ENCODE measurements around the gene ARL13B. TPM values are rescaled to one million over a fixed set of nuclear protein-coding genes. Genes with fewer than 3 reads are reported as not detected.
"Not testable (repeated sequence)": the region's sequence is repeated elsewhere in the genome, so short reads cannot be mapped to it uniquely, and the experiment has no call there.

Gene ARL13B
- total and polyA plus RNA-seq, 2 donors (not counting 3 experiments of a cell fraction or from before 2014, with no cell fraction given), result 3.8 to 8.6 TPM

DNA sequence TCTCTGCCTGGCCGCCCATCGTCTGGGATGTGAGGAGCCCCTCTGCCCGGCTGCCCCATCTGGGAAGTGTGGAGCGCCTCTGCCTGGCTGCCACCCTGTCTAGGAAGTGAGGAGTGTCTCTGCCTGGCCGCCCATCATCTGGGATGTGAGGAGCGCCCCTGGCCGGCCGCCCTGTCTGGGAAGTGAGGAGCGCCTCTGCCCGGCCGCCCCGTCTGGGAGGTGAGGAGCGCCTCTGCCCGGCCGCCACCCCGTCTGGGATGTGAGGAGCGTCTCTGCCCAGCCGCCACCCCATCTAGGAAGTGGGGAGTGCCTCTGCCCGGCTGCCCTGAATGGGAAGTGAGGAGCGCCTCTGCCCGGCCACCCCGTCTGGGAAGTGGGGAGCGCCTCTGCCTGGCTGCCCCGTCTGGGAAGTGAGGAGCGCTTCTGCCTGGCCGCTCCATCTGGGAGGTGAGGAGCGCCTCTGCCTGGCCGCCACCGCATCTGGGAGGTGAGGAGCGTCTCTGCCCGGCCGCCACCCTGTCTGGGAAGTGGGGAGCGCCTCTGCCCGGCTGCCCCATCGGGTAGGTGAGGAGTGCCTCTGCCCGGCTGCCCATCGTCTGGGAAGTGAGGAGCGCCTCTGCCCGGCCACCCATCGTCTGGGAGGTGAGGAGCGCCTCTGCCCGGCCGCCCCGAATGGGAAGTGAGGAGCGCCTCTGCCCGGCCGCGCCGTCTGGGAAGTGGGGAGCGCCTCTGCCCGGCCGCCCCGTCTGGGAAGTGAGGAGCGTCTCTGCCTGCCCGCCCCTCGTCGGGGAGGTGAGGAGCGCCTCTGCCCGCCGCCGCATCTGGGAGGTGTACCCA, 64.4 kb downstream of the ARL13B start:
- H3K79me2 ChIP-seq (ENCODE audit: control insufficient read depth, insufficient read depth, low read length); DNase-seq (ENCODE audit: low read depth, low spot score); H3K4me2 ChIP-seq (ENCODE audit: insufficient read depth, low read length); H2AFZ ChIP-seq (ENCODE audit: low read depth, low read length); H4K20me1 ChIP-seq (replicated peaks; ENCODE audit: control insufficient read depth, extremely low read depth, insufficient read depth, low read length); H3K4me1 ChIP-seq (ENCODE audit: control insufficient read depth, extremely low read depth, insufficient read depth, low read length); POLR2A ChIA-PET; H3K9me3 ChIP-seq (replicated peaks; ENCODE audit: control insufficient read depth, insufficient read depth, low read length); FAIRE-seq; CTCF ChIA-PET; H3K9me1 ChIP-seq (replicated peaks; ENCODE audit: control insufficient read depth, extremely low read depth, insufficient read depth, low read length); H3K36me3 ChIP-seq (ENCODE audit: control insufficient read depth in 2 of 2, extremely low read depth in 1 of 2, insufficient read depth in 2 of 2, low read length in 2 of 2); BruUV-seq (replicated peaks); H3K27me3 ChIP-seq (ENCODE audit: control insufficient read depth in 2 of 2, insufficient read depth in 2 of 2, low read length in 2 of 2); H3K9ac ChIP-seq (replicated peaks; ENCODE audit: extremely low read depth, insufficient read depth, low read length); H3K27ac ChIP-seq (ENCODE audit: insufficient read depth, low read depth, low read length); intact Hi-C loops (cut with micrococcal nuclease); H3K4me3 ChIP-seq (replicated peaks in 1 of 3; ENCODE audit: insufficient read depth in 1 of 3, low read depth in 1 of 3, low read length in 3 of 3); dilution Hi-C loops (cut with MboI; ENCODE audit: extremely low pct_ligation_motif_present, low sequenced_read_pairs): not testable (repeated sequence)

DNA sequence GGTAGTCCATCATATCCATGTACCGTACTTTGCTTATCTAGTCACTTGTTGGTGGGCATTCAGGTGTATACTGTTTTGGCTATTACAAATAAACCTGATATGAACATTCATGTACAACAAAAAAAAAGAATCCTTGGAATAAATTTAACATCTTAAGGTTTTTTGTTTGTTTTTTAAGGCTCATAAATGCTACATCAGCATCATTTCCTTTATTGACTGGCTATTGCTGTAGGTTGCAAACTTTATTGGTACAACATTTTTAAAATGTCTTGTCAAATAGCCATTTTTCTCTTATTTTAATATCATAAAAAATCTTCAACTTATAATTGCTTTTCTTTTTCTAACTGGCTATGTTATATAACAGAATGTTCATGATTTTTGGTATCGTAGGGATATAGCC, 66.6 kb downstream of the ARL13B start:
- FAIRE-seq (peak; percentile 21), DNase-seq (ENCODE audit: low read depth, low spot score) (no peak)
- H3K36me3 ChIP-seq (ENCODE audit: control insufficient read depth in 2 of 2, extremely low read depth in 1 of 2, insufficient read depth in 2 of 2, low read length in 2 of 2), result no peaks in the 10 kb centered on the region
- no peak overlapping the region for H3K4me2 ChIP-seq (ENCODE audit: insufficient read depth, low read length)
- no peaks in the 10 kb centered on the region for H3K9me1 ChIP-seq (replicated peaks; ENCODE audit: control insufficient read depth, extremely low read depth, insufficient read depth, low read length)
- H3K9ac ChIP-seq (replicated peaks; ENCODE audit: extremely low read depth, insufficient read depth, low read length), result no peak overlapping the region
- H3K27me3 ChIP-seq (ENCODE audit: control insufficient read depth in 2 of 2, insufficient read depth in 2 of 2, low read length in 2 of 2), result no peaks in the 10 kb centered on the region
- intact Hi-C loops (cut with micrococcal nuclease), result no loop called here
- dilution Hi-C loops (cut with MboI; ENCODE audit: extremely low pct_ligation_motif_present, low sequenced_read_pairs), result no loop called here
- CTCF ChIA-PET, result no interaction called here
- no TSS peak for BruUV-seq (replicated peaks)
- H3K79me2 ChIP-seq (ENCODE audit: control insufficient read depth, insufficient read depth, low read length), result no peaks in the 10 kb centered on the region
- TF ChIP-seq POLR2A (IDR thresholded peaks at IDR 0.05; ENCODE audit: low read depth, low read length), result no peak
- H3K4me1 ChIP-seq (ENCODE audit: control insufficient read depth, extremely low read depth, insufficient read depth, low read length), result no peaks in the 10 kb centered on the region
- POLR2A ChIA-PET, result no interaction called here
- H4K20me1 ChIP-seq (replicated peaks; ENCODE audit: control insufficient read depth, extremely low read depth, insufficient read depth, low read length), result no peaks in the 10 kb centered on the region
- H3K9me3 ChIP-seq (replicated peaks; ENCODE audit: control insufficient read depth, insufficient read depth, low read length), result no peaks in the 10 kb centered on the region
- no peak overlapping the region for H2AFZ ChIP-seq (ENCODE audit: low read depth, low read length)
- H3K4me3 ChIP-seq (replicated peaks in 1 of 3; ENCODE audit: insufficient read depth in 1 of 3, low read depth in 1 of 3, low read length in 3 of 3), result no peak overlapping the region
- no peak overlapping the region for H3K27ac ChIP-seq (ENCODE audit: insufficient read depth, low read depth, low read length)
